ENCODE measurements around the gene SEPHS2. TPM values are rescaled to one million over a fixed set of nuclear protein-coding genes. Genes with fewer than 3 reads are reported as not detected.
"Not testable (repeated sequence)": the region's sequence is repeated elsewhere in the genome, so short reads cannot be mapped to it uniquely, and the experiment has no call there.

SEPHS2 gene, protein sequence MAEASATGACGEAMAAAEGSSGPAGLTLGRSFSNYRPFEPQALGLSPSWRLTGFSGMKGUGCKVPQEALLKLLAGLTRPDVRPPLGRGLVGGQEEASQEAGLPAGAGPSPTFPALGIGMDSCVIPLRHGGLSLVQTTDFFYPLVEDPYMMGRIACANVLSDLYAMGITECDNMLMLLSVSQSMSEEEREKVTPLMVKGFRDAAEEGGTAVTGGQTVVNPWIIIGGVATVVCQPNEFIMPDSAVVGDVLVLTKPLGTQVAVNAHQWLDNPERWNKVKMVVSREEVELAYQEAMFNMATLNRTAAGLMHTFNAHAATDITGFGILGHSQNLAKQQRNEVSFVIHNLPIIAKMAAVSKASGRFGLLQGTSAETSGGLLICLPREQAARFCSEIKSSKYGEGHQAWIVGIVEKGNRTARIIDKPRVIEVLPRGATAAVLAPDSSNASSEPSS
- polyA plus RNA-seq, result 64.0 TPM

DNA sequence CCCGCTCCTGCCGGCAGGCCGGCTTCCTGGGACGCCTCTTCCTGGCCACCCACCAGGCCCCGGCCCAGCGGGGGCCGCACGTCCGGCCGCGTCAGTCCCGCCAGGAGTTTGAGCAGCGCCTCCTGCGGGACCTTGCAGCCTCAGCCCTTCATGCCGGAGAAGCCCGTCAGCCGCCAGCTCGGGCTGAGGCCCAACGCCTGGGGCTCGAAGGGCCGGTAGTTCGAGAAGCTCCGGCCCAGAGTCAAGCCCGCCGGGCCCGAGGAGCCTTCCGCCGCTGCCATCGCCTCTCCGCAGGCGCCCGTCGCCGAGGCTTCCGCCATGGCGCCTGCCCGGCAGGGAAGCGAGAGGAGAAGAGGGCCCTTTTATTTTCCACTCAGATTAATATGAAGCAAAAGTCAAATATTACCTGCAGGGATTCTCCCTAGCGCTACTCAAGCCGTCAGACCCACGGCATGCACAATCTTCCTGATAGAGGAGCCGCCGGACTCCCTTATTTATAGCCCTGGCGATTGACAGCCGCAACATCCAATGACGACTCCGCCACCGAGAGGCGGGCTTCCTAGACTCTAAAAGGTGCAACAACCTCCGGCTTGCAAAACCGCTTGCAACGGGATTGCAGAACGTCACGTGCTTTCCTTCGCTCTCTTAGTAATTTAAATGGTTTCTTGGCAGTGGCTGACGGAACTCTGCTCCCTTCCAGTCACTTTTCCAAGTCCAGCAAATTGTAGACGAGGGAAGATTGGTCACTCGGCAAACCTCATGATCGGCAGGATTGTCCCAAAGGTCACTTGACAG is at the start of gene SEPHS2:
SEPHS2 (minus strand) TSS at position 467 of the 795 bp plus-strand sequence; CDS start at position 320, 147 bp downstream.
- Mint-ChIP-seq H3K4me1 (peaks cover 21 to 32% (median 23%) of the 10 kb centered on the region in 3 donors), H3K27ac (peak within 1 kb of the TSS; percentile 92 to 98 (median 97)), H3K27me3 (no peaks in the 10 kb centered on the region), H3K36me3 (peaks cover 12% of the 10 kb centered on the region), H3K4me3 (peak within 1 kb of the TSS; percentile 94 to 99 (median 98)), H3K9me3 (peaks cover 0 to 2% (median 0%) of the 10 kb centered on the region in 3 donors)

DNA sequence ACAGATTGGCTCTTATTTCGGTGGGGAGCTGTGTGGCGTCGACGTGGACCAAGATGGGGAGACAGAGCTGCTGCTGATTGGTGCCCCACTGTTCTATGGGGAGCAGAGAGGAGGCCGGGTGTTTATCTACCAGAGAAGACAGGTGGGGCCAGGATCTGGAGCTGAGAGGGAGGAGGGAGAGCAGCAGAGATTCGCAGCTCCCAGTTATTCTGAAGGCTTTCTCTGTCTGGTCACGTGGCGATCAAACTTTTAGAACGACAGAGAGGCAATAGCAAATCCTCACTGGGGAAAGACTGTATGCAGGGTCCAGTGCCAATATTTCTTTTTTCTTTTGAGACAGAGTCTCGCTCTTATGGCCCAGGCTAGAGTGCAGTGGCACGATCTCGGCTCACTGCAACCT is 49.0 kb upstream of the SEPHS2 start:
- Mint-ChIP-seq H3K36me3 (peaks cover 5% of the 10 kb centered on the region), H3K27me3 (no peaks in the 10 kb centered on the region), H3K4me1 (peaks cover 0 to 5% (median 2%) of the 10 kb centered on the region in 3 donors), H3K27ac (no peak overlapping the region), H3K9me3 (no peaks in the 10 kb centered on the region), H3K4me3 (no peak overlapping the region)

DNA sequence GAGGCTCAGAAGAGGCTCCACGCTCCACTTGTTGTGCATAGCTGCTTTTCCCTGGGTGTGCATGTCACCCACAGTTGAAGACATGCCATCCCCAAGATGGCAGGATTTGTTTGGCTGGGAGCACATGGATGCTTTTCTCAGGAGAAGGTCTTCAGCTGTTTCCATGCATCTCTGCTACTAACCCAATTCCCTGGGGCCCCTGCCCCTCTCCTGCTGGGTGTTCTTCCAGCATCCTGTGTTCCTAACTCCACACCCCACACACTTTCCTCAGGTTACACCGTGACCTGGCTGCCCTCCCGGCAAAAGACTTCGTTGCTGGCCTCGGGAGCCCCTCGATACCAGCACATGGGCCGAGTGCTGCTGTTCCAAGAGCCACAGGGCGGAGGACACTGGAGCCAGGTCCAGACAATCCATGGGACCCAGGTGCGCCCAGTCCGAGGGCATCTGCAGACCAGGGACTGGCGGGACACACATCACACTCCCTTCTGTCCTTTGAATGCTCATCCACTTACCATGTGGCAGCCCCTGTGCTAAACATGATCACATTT is 48.3 kb upstream of the SEPHS2 start:
- H3K4me1 Mint-ChIP-seq, result peaks cover 0 to 5% (median 2%) of the 10 kb centered on the region in 3 donors
- H3K36me3 Mint-ChIP-seq, result peaks cover 5% of the 10 kb centered on the region
- no peak overlapping the region for H3K27ac Mint-ChIP-seq
- no peaks in the 10 kb centered on the region for H3K27me3 Mint-ChIP-seq
- H3K4me3 Mint-ChIP-seq, result no peak overlapping the region
- H3K9me3 Mint-ChIP-seq, result no peaks in the 10 kb centered on the region

- Mint-ChIP-seq H3K9me3 (no peaks in the 10 kb centered on the region), H3K4me1 (peaks cover 0 to 5% (median 2%) of the 10 kb centered on the region in 3 donors), H3K27me3 (no peaks in the 10 kb centered on the region), H3K4me3 (no peak overlapping the region), H3K27ac (peak overlapping the region in 2 of 3 donors; percentile 23 to 90), H3K36me3 (peaks cover 5% of the 10 kb centered on the region)
These were observed 46.2 kb upstream of the SEPHS2 start for GRCh38 chr16:30491744-30492308.

DNA sequence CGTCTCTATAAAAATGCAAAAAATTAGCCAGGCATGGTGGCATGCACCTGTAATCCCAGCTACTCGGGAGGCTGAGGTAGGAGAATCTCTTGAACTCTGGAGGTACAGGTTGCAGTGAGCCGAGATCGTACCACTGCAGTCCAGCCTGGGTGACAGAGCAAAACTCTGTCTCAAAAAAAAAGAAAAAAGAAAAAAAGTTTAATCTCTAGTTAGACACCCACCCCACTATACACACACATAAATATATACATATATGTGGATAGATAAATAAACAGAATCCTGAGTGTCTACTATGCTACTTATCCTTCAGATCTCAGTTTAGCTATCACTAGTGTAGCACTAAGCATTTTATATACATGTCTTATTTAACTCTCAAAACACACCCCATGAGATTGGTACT is 45.6 kb upstream of the SEPHS2 start:
- Mint-ChIP-seq H3K27me3 (no peaks in the 10 kb centered on the region), H3K4me1 (peaks cover 0 to 7% (median 3%) of the 10 kb centered on the region in 3 donors), H3K4me3 (no peak overlapping the region), H3K9me3 (no peaks in the 10 kb centered on the region), H3K36me3 (peaks cover 8% of the 10 kb centered on the region), H3K27ac (no peak overlapping the region)

GRCh38 chr16:30490210-30490609 is 44.5 kb upstream of the SEPHS2 start:
- Mint-ChIP-seq H3K9me3 (no peaks in the 10 kb centered on the region), H3K36me3 (peaks cover 8% of the 10 kb centered on the region), H3K27me3 (no peaks in the 10 kb centered on the region), H3K4me1 (peaks cover 0 to 7% (median 3%) of the 10 kb centered on the region in 3 donors), H3K4me3 (no peak overlapping the region), H3K27ac (no peak overlapping the region)

DNA sequence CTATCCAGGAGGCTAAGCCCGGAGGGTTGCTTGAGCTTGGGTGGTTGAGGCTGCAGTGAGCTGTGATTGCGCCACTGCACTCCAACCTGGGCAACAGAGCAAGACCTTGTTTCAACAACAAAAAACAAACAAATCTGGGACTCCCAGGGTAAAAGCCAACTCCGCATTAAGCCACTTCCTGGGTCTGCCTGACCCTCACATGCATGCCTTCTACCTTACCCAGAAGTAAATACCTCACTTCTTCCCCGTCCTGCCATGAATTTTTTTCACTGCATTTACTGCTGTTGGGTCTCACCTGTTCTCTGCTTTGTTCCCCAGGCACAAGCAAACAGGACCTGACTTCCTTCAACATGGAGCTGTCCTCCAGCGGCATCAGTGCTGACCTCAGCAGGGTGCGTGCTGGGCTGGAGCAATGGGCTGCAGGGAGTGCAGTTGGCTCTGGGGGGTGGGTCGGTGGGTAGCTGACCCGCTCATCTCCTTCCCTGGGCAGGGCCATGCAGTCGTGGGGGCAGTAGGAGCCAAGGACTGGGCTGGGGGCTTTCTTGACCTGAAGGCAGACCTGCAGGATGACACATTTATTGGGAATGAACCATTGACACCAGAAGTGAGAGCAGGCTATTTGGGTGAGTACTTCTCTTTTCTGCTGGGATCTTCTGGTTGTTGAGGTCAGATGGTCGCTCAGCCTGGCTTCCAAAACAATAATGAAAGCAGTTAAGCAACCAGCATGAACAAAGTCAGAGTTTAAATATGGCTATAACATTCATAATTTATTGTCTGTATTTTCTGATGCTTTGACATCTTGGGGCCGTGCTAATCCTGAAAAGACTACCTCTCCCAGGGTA is 43.3 kb upstream of the SEPHS2 start:
- Mint-ChIP-seq H3K36me3 (peaks cover 8% of the 10 kb centered on the region), H3K9me3 (no peaks in the 10 kb centered on the region), H3K27ac (peak overlapping the region in 1 of 3 donors; percentile 87), H3K4me3 (peak overlapping the region in 1 of 4 donors; percentile 60), H3K27me3 (no peaks in the 10 kb centered on the region), H3K4me1 (peaks cover 0 to 5% (median 3%) of the 10 kb centered on the region in 3 donors)

DNA sequence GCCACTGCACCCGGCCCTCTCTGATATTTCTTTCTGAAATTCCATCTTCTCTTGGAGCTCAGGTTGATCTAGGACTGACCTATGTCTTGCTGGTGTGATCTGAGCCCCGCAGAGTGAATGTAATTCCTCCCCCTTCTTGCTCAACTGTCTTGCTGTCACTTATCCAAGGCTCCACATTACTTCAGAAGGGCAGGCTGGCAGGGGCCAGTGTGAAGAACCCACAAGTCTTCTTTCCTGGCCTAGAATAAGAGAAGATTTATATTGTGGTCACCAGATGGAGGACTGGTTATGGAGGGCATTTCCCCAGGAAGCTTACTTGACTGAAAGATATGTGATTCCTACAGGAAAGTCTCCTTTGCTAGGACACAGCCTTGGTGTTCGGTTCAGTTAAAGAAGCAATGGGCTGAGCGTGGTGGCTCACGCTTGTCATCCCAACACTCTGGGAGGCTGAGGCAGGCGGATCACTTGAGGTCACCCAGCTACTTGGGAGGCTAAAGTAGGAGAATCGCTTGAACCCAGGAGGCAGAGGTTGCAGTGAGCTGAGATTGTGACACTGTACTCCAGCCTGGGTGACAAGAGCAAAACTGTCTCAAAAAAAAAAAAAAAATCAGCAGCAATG is 40.3 kb upstream of the SEPHS2 start:
- Mint-ChIP-seq H3K36me3 (peaks cover 9% of the 10 kb centered on the region), H3K27ac (no peak overlapping the region), H3K4me3 (no peak overlapping the region), H3K4me1 (peaks cover 0 to 5% (median 4%) of the 10 kb centered on the region in 3 donors), H3K27me3 (no peaks in the 10 kb centered on the region), H3K9me3 (no peaks in the 10 kb centered on the region)

GRCh38 chr16:30484887-30485286 is 39.2 kb upstream of the SEPHS2 start:
- no peaks in the 10 kb centered on the region for H3K27me3 Mint-ChIP-seq
- H3K4me3 Mint-ChIP-seq, result no peak overlapping the region
- no peaks in the 10 kb centered on the region for H3K9me3 Mint-ChIP-seq
- peaks cover 5% of the 10 kb centered on the region for H3K36me3 Mint-ChIP-seq
- H3K4me1 Mint-ChIP-seq, result peaks cover 0 to 11% (median 8%) of the 10 kb centered on the region in 3 donors
- no peak overlapping the region for H3K27ac Mint-ChIP-seq

DNA sequence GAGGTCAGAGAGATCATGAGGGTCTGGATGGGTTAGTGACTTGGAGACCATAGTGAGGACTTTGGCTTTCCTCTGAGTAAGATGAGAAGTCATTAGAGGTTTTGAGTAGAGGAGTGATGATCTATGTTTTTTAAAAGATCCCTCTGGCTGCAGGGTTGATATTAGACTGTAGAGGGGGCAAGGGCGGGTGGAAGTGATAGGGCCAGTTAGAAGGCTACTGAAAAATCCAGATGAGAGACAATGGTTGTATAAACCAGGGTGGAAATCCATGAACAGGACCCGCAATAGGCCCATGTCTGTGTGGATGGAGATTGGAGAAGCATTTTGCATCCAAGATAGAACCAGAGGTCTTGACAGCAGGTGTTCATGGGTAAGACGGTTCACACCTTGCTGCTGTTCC is 36.7 kb upstream of the SEPHS2 start:
- Mint-ChIP-seq H3K9me3 (no peaks in the 10 kb centered on the region), H3K4me1 (peaks cover 7 to 21% (median 15%) of the 10 kb centered on the region in 3 donors), H3K36me3 (peaks cover 5% of the 10 kb centered on the region), H3K27ac (peak overlapping the region in 1 of 3 donors; percentile 73), H3K27me3 (no peaks in the 10 kb centered on the region), H3K4me3 (no peak overlapping the region)

DNA sequence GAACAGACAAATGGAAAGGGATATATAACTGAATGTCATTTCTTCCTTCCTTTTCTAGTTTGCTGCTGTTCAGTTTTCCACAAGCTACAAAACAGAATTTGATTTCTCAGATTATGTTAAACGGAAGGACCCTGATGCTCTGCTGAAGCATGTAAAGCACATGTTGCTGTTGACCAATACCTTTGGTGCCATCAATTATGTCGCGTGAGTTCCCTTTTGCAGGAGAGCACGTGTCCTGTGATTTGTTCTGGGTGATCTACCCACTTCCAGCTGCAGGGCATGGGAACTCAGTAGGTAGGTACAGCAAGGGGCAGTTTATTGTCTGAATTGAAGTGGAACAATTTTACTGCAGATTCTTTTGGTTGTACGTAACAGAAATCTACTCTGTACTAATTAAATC is 35.7 kb upstream of the SEPHS2 start:
- H3K9me3 Mint-ChIP-seq, result no peaks in the 10 kb centered on the region
- H3K4me3 Mint-ChIP-seq, result no peak overlapping the region
- H3K36me3 Mint-ChIP-seq, result peaks cover 3% of the 10 kb centered on the region
- H3K4me1 Mint-ChIP-seq, result peaks cover 13 to 20% (median 17%) of the 10 kb centered on the region in 3 donors
- H3K27ac Mint-ChIP-seq, result peak overlapping the region in 1 of 3 donors; percentile 67
- no peaks in the 10 kb centered on the region for H3K27me3 Mint-ChIP-seq

- Mint-ChIP-seq H3K4me1 (peaks cover 13 to 29% (median 26%) of the 10 kb centered on the region in 3 donors), H3K9me3 (no peaks in the 10 kb centered on the region), H3K36me3 (peaks cover 5% of the 10 kb centered on the region), H3K4me3 (peak overlapping the region in 2 of 4 donors; percentile 61 to 77), H3K27ac (peak overlapping the region; percentile 18 to 69 (median 54)), H3K27me3 (no peaks in the 10 kb centered on the region)
These were observed 33.2 kb upstream of the SEPHS2 start for GRCh38 chr16:30478766-30479478.

DNA sequence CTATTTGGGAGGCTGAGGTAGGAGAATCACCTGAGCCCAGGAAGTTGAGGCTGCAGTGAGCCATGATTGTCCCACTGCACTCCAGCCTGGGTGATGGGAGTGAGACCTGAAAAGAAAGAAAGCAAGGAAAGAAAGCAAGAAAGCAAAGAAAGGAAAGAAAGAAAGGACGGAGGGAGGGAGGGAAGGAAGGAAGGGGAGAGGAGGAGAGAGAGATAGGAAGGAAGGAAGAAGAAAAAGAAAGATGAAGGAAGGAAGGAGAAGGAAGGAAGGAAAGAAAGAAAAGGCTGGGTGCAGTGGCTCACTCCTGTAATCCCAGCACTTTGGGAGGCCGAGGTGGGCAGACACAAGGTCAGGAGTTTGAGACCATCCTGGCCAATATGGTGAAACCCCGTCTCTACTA is 32.1 kb upstream of the SEPHS2 start:
- H3K36me3 Mint-ChIP-seq, result not testable (repeated sequence)
- peak overlapping the region in 1 of 4 donors; percentile 40 for H3K4me3 Mint-ChIP-seq

More for the DNA sequence above, 32.1 kb upstream of the SEPHS2 start:
- Mint-ChIP-seq H3K4me1 (peaks cover 17 to 40% (median 33%) of the 10 kb centered on the region in 3 donors), H3K27ac (peak overlapping the region in 2 of 3 donors; percentile 72 to 78)
- not testable (repeated sequence) for H3K27me3 Mint-ChIP-seq, H3K9me3 Mint-ChIP-seq
